A549 (cell line): ENCODE results near the gene LCE1A.

Source experiments
- CTCF ChIP-seq: fragments of >200 bp; sonication (Bioruptor Twin); formaldehyde crosslinking; IDR thresholded peaks from 3 replicates; pipeline ENCODE4 v1.5.1; 2016
- E2F6 ChIP-seq: IDR thresholded peaks from 2 replicates; pipeline ENCODE4 v1.6.1; 2012; ENCODE audit warnings: low read depth, borderline replicate concordance
- EP300 ChIP-seq, 2 experiments: fragments of >200 bp; sonication (Bioruptor Twin); formaldehyde crosslinking; IDR thresholded peaks; 2 replicates in 1 of 2; 3 replicates in 1 of 2; pipeline ENCODE4 v1.6.1; 2016 to 2017
- FOSL2 ChIP-seq, 2 experiments: fragments of 450-650 bp in 1 of 2; fragments of >200 bp in 1 of 2; sonication (Bioruptor Twin) in 1 of 2; formaldehyde crosslinking; IDR thresholded peaks; 2 replicates each; pipeline versions ENCODE4 v1.5.0 to v1.6.1; 2016 to 2020; ENCODE audit warnings: mild to moderate bottlenecking in 1 of 2, moderate library complexity in 1 of 2
- MAFK ChIP-seq: fragments of 450-650 bp; IDR thresholded peaks from 2 replicates; pipeline ENCODE4 v1.6.1; 2014; ENCODE audit not compliant: partially characterized antibody
- PBX3 ChIP-seq: IDR thresholded peaks from 2 replicates; pipeline ENCODE4 v1.6.1; 2012
- POLR2A ChIP-seq: IDR thresholded peaks from 2 replicates; pipeline ENCODE4 v1.6.1; 2012; ENCODE audit warnings: mild to moderate bottlenecking, low read length
- RCOR1 ChIP-seq: fragments of 150-350 bp; IDR thresholded peaks from 2 replicates; pipeline ENCODE4 v1.6.1; 2014; ENCODE audit warnings: antibody characterized with exemption, low read length, low read depth
- RFX5 ChIP-seq: fragments of 450-650 bp; IDR thresholded peaks from 2 replicates; pipeline ENCODE4 v1.7.1; 2014; ENCODE audit warnings: antibody characterized with exemption, mild to moderate bottlenecking, moderate library complexity
- SMC3 ChIP-seq: fragments of >200 bp; sonication (Bioruptor Twin); formaldehyde crosslinking; IDR thresholded peaks from 3 replicates; pipeline ENCODE4 v1.6.1; 2018; ENCODE audit warnings: inconsistent platforms
- SREBF2 ChIP-seq: fragments of 450-650 bp; IDR thresholded peaks from 2 replicates; pipeline ENCODE4 v1.6.1; 2014; ENCODE audit warnings: mild to moderate bottlenecking, moderate library complexity
- USF2 ChIP-seq: fragments of 450-650 bp; IDR thresholded peaks from 2 replicates; pipeline ENCODE4 v1.6.1; 2014; ENCODE audit warnings: antibody characterized with exemption
- TF ChIP-seq, protein P1 (sequence below): IDR thresholded peaks from 2 replicates; pipeline ENCODE4 v1.6.1; 2012

DNA sequence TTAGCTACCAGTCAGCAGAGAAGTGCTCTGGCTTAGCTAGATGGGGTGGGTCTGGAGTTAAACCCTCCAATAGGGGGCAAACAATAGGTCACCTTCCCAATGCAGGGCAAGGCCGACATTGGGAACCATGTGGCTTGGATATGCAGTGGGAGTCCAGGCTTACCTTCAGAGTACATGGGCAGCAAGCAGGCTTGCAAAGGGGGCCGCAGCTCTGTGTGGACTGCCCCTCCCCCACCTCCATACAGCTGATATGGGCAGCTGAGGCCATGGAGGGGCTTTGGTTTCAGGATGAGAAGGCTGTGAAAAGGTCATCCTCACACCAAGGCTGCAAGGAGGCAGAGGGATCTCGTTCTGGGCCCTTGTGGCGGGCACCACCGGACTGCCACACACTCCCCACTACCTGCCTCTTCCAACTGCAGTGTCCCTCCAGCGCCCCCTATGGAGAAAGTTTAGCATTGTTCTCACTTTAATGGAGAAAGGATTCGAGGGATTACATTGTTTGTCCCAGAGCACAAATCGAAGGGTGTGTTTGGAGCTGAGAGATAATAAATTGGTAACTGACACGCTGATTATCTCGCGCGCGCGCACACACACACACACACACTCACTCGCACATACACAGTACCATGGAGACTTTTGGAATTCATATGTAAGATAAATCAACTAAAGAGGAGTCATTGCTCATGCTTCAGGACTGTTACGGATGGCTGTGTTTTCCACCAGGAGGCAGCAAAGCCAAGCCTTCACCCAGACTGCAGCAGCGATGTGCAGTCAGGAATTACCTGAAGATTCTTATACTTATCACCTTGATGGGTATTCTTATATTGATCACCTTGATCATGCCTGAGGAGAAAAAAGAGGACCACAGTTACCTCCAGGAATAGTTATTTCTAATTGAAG is 43.8 kb downstream of the LCE1A start:
- no peak for TF ChIP-seq USF2
- no peak for TF ChIP-seq POLR2A
- TF ChIP-seq EP300 (IDR thresholded peaks at IDR 0.05) = no peak
- peak; percentile 55 for TF ChIP-seq CTCF
- no peak for TF ChIP-seq MAFK
- TF ChIP-seq RCOR1 = no peak
- TF ChIP-seq, protein P1, sequence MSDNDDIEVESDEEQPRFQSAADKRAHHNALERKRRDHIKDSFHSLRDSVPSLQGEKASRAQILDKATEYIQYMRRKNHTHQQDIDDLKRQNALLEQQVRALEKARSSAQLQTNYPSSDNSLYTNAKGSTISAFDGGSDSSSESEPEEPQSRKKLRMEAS = no peak
- TF ChIP-seq E2F6 = no peak
- no peak for TF ChIP-seq FOSL2 (IDR thresholded peaks at IDR 0.05)
- no peak for TF ChIP-seq FOSL2 (CRISPR knock-in tag; IDR thresholded peaks at IDR 0.05)
- peak; percentile 66; the same call in 2 of the 3 replicates for TF ChIP-seq SMC3
- no peak for TF ChIP-seq RFX5
- TF ChIP-seq PBX3 = no peak
- no peak for TF ChIP-seq SREBF2
